ENCODE data around the gene ERN1.

- TF ChIP-seq CTCF (conservative IDR thresholded peaks at IDR 0.05) (no peak), ZFX (IDR thresholded peaks at IDR 0.05) (no peak)
Observed at GRCh38 chr17:64097196-64097936, 32.6 kb downstream of the ERN1 start.
